HG03066 (cell line): ENCODE results near the gene HEATR9.
A peak's percentile ranks its signal among the peaks of the same experiment; 100 is the strongest.

Experiments used
- ATAC-seq: cut with Tn5 transposase; IDR thresholded peaks from one replicate; pipeline ENCODE4 v1.9.1; 2021; ENCODE audit warnings: low read depth; ENCODE audit not compliant: unreplicated experiment

Gene HEATR9

GRCh38 chr17:35895636-35896587, 27.2 kb upstream of the HEATR9 start:
- peak; percentile 60 for ATAC-seq

- no peak for ATAC-seq
Measured at GRCh38 chr17:35894206-35894605, 25.5 kb upstream of the HEATR9 start.

GRCh38 chr17:35893751-35894150, 25.1 kb upstream of the HEATR9 start:
- ATAC-seq: no peak

GRCh38 chr17:35892091-35893035, 23.7 kb upstream of the HEATR9 start:
- ATAC-seq: no peak

GRCh38 chr17:35891269-35891668, 22.6 kb upstream of the HEATR9 start:
- no peak for ATAC-seq

- peak; percentile 61 for ATAC-seq
Measured at GRCh38 chr17:35890774-35891155, 22.1 kb upstream of the HEATR9 start.

- ATAC-seq: no peak
Measured at GRCh38 chr17:35889818-35890773, 21.4 kb upstream of the HEATR9 start.

GRCh38 chr17:35889241-35889640, 20.6 kb upstream of the HEATR9 start:
- peak; percentile 46 for ATAC-seq

- ATAC-seq: peak; percentile 88
Measured at GRCh38 chr17:35879773-35880654, 11.3 kb upstream of the HEATR9 start, which contains the start of gene CCL5. Gene CCL5, minus strand, starts transcription at chr17:35880360.

- no peak for ATAC-seq
Measured at GRCh38 chr17:35878361-35878760, 9.7 kb upstream of the HEATR9 start.

- ATAC-seq: no peak
Measured at GRCh38 chr17:35877345-35878029, 8.8 kb upstream of the HEATR9 start.

- no peak for ATAC-seq
Measured at GRCh38 chr17:35876534-35876933, 7.8 kb upstream of the HEATR9 start.

GRCh38 chr17:35875800-35876139, 7.1 kb upstream of the HEATR9 start:
- ATAC-seq: no peak

- ATAC-seq: no peak
Measured at GRCh38 chr17:35875072-35875799, 6.5 kb upstream of the HEATR9 start.

- no peak for ATAC-seq
Measured at GRCh38 chr17:35872196-35872980, 3.7 kb upstream of the HEATR9 start.

- no peak for ATAC-seq
Measured at GRCh38 chr17:35870906-35871819, 2.5 kb upstream of the HEATR9 start.
